Measurements from ENCODE around the gene PPIL6.

Gene PPIL6

DNA sequence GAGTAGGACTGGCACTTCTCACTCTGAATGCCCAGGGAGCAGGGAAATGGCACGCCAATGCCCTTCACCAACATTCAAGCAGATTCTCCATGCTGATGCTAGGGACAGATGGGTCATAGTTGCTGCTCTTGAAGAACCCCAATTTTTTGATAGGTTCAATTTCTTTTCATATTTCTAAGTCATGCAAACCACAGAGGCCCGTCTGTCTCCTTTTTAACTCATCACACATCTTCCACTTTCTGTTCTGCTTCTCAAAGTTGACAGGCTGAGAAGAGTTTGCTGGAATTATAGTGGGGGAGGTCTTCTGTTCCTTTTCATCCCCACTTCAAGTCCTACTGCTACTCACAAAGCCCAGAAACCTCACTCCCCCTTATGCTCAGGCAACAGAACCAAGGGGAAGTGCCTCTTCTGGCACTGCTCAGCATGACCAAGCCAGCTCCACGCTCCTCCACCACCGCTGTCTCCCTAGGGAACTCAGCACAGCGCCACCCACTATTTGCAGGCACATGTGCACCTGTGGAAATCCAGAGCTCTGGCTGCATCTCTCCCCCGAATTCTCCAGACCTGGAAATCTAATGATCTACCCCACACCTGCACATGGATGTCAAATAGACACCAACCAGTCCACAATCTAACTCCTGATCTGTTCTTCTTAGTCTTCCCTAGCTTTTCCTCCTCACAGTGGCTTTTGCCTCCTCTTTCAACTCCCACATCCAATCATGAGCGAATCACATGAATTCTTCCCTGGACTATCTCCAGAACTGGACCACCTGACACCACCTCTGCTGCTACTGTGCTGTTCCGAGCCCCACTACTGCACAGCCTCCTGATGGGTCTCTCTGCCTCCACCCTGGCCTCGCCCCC lies 31.9 kb upstream of the PPIL6 start:
- TF ChIP-seq, protein P1, sequence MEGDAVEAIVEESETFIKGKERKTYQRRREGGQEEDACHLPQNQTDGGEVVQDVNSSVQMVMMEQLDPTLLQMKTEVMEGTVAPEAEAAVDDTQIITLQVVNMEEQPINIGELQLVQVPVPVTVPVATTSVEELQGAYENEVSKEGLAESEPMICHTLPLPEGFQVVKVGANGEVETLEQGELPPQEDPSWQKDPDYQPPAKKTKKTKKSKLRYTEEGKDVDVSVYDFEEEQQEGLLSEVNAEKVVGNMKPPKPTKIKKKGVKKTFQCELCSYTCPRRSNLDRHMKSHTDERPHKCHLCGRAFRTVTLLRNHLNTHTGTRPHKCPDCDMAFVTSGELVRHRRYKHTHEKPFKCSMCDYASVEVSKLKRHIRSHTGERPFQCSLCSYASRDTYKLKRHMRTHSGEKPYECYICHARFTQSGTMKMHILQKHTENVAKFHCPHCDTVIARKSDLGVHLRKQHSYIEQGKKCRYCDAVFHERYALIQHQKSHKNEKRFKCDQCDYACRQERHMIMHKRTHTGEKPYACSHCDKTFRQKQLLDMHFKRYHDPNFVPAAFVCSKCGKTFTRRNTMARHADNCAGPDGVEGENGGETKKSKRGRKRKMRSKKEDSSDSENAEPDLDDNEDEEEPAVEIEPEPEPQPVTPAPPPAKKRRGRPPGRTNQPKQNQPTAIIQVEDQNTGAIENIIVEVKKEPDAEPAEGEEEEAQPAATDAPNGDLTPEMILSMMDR (IDR thresholded peaks at IDR 0.05; ENCODE audit: low read depth, low read length, poor library complexity, severe bottlenecking) = no peak
- no peak for TF ChIP-seq EZH2phosphoT487 (IDR thresholded peaks at IDR 0.05; ENCODE audit: borderline replicate concordance, low read length)
- H3K4me1 ChIP-seq (ENCODE audit: control insufficient read depth, low read length) = peaks cover 11% of the 10 kb centered on the region
- peaks cover 53% of the 10 kb centered on the region for H3K79me2 ChIP-seq (ENCODE audit: control insufficient read depth, low read length)
- no peaks in the 10 kb centered on the region for H3F3A ChIP-seq (ENCODE audit: control insufficient read depth, insufficient read depth)
- H3K4me2 ChIP-seq (ENCODE audit: low read length) = no peak overlapping the region
- no peaks in the 10 kb centered on the region; the same call in 1 of the 2 replicates for H4K20me1 ChIP-seq (ENCODE audit: control insufficient read depth, insufficient read depth, low read depth, low read length)
- peaks cover 98% of the 10 kb centered on the region for H3K36me3 ChIP-seq (ENCODE audit: control insufficient read depth, low read length)
- no peak overlapping the region for H3K4me3 ChIP-seq (ENCODE audit: low read length)
- no peaks in the 10 kb centered on the region for H3K27me3 ChIP-seq (ENCODE audit: control insufficient read depth, low read length)
- no peaks in the 10 kb centered on the region for H3K9me2 ChIP-seq (replicated peaks; ENCODE audit: control insufficient read depth, low read length)
- H3K9me3 ChIP-seq (ENCODE audit: control insufficient read depth, insufficient read depth, low read length) = no peaks in the 10 kb centered on the region
- H3K27ac ChIP-seq (ENCODE audit: low read depth, low read length) = no peak overlapping the region

DNA sequence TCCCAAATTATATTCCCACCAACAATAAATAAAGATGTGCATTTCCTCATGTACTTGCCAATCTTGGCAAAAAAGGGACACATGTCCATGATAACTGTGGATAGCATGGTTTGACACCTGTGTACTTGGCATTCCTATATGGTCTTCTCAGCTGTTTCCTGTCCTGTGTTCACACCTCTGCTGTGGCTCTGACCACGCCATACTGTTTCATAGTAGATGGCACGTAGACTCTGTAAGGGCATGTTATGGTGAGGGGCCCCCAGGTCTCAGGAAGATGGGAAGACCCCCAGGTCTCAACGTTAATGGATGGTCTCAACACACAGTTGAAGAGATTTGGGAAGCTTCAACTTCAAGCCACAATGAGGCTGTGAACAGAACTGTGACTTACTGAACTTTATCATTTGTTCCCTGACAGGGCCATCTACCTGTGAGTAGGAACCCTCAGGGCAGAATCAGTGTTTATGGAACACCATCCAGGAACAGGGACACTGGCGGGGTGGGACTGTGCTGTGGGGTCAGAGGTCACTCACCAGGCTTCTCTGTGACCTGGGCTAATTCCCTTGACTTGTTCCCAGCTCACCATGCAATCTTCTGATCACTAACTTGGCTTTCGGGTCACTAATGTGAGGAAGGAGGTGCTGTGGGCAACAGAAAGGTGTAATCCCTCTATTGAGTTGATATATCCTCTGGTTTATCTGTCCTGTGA lies 30.8 kb upstream of the PPIL6 start:
- no peak overlapping the region for H3K27ac ChIP-seq (ENCODE audit: low read depth, low read length)
- no peaks in the 10 kb centered on the region for H3K27me3 ChIP-seq (ENCODE audit: control insufficient read depth, low read length)
- no peaks in the 10 kb centered on the region for H3F3A ChIP-seq (ENCODE audit: control insufficient read depth, insufficient read depth)
- peaks cover 8% of the 10 kb centered on the region; the same call in 1 of the 2 replicates for H3K4me1 ChIP-seq (ENCODE audit: control insufficient read depth, low read length)
- no peaks in the 10 kb centered on the region for H4K20me1 ChIP-seq (ENCODE audit: control insufficient read depth, insufficient read depth, low read depth, low read length)
- H3K4me3 ChIP-seq (ENCODE audit: low read length) = no peak overlapping the region
- peaks cover 97% of the 10 kb centered on the region for H3K36me3 ChIP-seq (ENCODE audit: control insufficient read depth, low read length)
- no peak for TF ChIP-seq EZH2phosphoT487 (IDR thresholded peaks at IDR 0.05; ENCODE audit: borderline replicate concordance, low read length)
- TF ChIP-seq, protein P1 (IDR thresholded peaks at IDR 0.05; ENCODE audit: low read depth, low read length, poor library complexity, severe bottlenecking) = no peak
- H3K9me2 ChIP-seq (replicated peaks; ENCODE audit: control insufficient read depth, low read length) = no peaks in the 10 kb centered on the region
- no peak overlapping the region for H3K4me2 ChIP-seq (ENCODE audit: low read length)
- H3K79me2 ChIP-seq (ENCODE audit: control insufficient read depth, low read length) = peaks cover 45% of the 10 kb centered on the region
- no peaks in the 10 kb centered on the region for H3K9me3 ChIP-seq (ENCODE audit: control insufficient read depth, insufficient read depth, low read length)

DNA sequence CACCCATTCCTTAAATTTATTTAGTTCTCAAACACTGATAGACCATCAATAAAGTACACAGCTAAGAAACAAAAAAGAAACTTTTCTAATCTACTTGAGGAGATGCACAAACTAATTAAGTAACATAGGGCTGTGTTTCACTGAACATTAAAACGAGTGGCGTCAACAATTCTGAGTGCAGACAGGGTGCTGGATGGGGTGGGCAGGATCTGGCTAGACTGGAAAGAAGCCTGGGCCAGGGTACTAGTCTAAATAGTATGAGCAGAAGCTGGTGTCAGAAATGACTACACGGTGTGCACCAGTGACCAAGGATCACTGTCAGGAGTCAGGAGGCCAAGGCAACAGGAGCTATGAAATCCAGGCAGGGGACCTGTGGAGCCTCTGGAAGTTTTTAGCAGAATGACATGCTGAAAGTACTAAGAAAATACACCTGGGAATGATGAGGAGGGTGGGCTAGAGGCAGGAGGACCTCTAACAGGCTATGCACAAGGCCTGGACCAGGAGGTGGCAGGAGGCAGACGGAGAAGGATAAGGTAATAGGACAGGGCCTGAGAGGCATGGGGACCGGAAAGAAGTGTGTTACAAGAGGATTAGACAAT lies 29.3 kb upstream of the PPIL6 start:
- no peak overlapping the region for H3K27ac ChIP-seq (ENCODE audit: low read depth, low read length)
- H3F3A ChIP-seq (ENCODE audit: control insufficient read depth, insufficient read depth) = no peaks in the 10 kb centered on the region
- H3K36me3 ChIP-seq (ENCODE audit: control insufficient read depth, low read length) = peaks cover 97% of the 10 kb centered on the region
- no peaks in the 10 kb centered on the region for H3K9me2 ChIP-seq (replicated peaks; ENCODE audit: control insufficient read depth, low read length)
- H3K4me2 ChIP-seq (ENCODE audit: low read length) = no peak overlapping the region
- peaks cover 46% of the 10 kb centered on the region for H3K79me2 ChIP-seq (ENCODE audit: control insufficient read depth, low read length)
- H3K4me1 ChIP-seq (ENCODE audit: control insufficient read depth, low read length) = peaks cover 8% of the 10 kb centered on the region; the same call in 1 of the 2 replicates
- TF ChIP-seq, protein P1 (IDR thresholded peaks at IDR 0.05; ENCODE audit: low read depth, low read length, poor library complexity, severe bottlenecking) = no peak
- TF ChIP-seq EZH2phosphoT487 (IDR thresholded peaks at IDR 0.05; ENCODE audit: borderline replicate concordance, low read length) = no peak
- no peak overlapping the region for H3K4me3 ChIP-seq (ENCODE audit: low read length)
- no peaks in the 10 kb centered on the region for H3K9me3 ChIP-seq (ENCODE audit: control insufficient read depth, insufficient read depth, low read length)
- H3K27me3 ChIP-seq (ENCODE audit: control insufficient read depth, low read length) = no peaks in the 10 kb centered on the region
- H4K20me1 ChIP-seq (ENCODE audit: control insufficient read depth, insufficient read depth, low read depth, low read length) = no peaks in the 10 kb centered on the region

All from DOHH2 (cell line).